Measurements from ENCODE around the gene FBRS.

DNA sequence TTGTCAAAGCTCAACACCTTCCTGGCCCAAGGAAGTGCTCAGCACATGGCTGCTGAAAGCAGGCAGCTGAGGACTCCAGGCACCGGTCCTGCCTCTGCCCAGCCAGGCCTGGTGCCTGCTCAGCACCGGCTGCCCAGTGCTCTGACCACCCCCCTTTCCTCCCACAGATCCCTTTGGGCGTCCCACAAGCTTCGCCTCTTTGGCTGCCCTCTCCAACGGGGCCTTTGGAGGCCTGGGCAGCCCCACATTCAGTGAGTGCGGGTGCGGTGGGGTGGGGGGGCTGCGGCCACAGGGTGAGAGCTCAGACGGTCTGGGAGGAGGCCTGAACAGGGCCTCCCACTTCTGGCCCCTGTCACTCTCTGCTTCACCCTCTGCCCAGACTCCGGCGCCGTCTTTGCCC lies 10.2 kb downstream of the FBRS start:
- TF ChIP-seq, protein P1, sequence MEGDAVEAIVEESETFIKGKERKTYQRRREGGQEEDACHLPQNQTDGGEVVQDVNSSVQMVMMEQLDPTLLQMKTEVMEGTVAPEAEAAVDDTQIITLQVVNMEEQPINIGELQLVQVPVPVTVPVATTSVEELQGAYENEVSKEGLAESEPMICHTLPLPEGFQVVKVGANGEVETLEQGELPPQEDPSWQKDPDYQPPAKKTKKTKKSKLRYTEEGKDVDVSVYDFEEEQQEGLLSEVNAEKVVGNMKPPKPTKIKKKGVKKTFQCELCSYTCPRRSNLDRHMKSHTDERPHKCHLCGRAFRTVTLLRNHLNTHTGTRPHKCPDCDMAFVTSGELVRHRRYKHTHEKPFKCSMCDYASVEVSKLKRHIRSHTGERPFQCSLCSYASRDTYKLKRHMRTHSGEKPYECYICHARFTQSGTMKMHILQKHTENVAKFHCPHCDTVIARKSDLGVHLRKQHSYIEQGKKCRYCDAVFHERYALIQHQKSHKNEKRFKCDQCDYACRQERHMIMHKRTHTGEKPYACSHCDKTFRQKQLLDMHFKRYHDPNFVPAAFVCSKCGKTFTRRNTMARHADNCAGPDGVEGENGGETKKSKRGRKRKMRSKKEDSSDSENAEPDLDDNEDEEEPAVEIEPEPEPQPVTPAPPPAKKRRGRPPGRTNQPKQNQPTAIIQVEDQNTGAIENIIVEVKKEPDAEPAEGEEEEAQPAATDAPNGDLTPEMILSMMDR (IDR thresholded peaks at IDR 0.05) = no peak
- no peak for TF ChIP-seq POLR2AphosphoS5 (IDR thresholded peaks at IDR 0.05)
- TF ChIP-seq POLR2A (IDR thresholded peaks at IDR 0.05) = no peak
- TF ChIP-seq EP300 (IDR thresholded peaks at IDR 0.05) = no peak
